Measurements from ENCODE around the gene IGFBPL1. TPM values are rescaled to one million over a fixed set of nuclear protein-coding genes. Genes with fewer than 3 reads are reported as not detected.

The IGFBPL1 gene
- total and polyA plus RNA-seq, 2 of the 13 experiments (the other 11 are each of a cell fraction or from before 2014, with no cell fraction given), result 0.24 TPM; not detected in 1

GRCh38 chr9:38392235-38393127 lies 31.8 kb downstream of the IGFBPL1 start, which contains the start of gene ALDH1B1 (continued):
- TF ChIP-seq HIC2 (CRISPR knock-in tag; IDR thresholded peaks at IDR 0.05; ENCODE audit: low read depth) (peak; percentile 23; the same call in 1 of the 2 replicates), ZNF674 (CRISPR knock-in tag; IDR thresholded peaks at IDR 0.05; ENCODE audit: low read depth) (no peak), ZNF556 (CRISPR knock-in tag; IDR thresholded peaks at IDR 0.05; ENCODE audit: borderline replicate concordance) (no peak; the same call in 1 of the 2 replicates), NR1H2 (CRISPR knock-in tag; IDR thresholded peaks at IDR 0.05; ENCODE audit: borderline replicate concordance, low read depth) (no peak), ZNF558 (CRISPR knock-in tag; IDR thresholded peaks at IDR 0.05; ENCODE audit: borderline replicate concordance) (no peak), MBD4 (IDR thresholded peaks at IDR 0.05; ENCODE audit: borderline replicate concordance, low read length) (no peak), FLYWCH1 (CRISPR knock-in tag; IDR thresholded peaks at IDR 0.05) (no peak), ZNF709 (CRISPR knock-in tag; IDR thresholded peaks at IDR 0.05) (peak; percentile 92; the same call in 1 of the 2 replicates), NFRKB (IDR thresholded peaks at IDR 0.05) (no peak), MIXL1 (CRISPR knock-in tag; IDR thresholded peaks at IDR 0.05) (no peak), SATB2 (CRISPR knock-in tag; IDR thresholded peaks at IDR 0.05) (peak; percentile 81; the same call in 1 of the 2 replicates), ZNF598 (CRISPR knock-in tag; IDR thresholded peaks at IDR 0.05; ENCODE audit: borderline replicate concordance) (0 out of 2 replicates have a peak, but pooled peaks have one; percentile 77), MYPOP (CRISPR knock-in tag; IDR thresholded peaks at IDR 0.05) (peak; percentile 38; the same call in 1 of the 2 replicates), ZNF10 (CRISPR knock-in tag; IDR thresholded peaks at IDR 0.05; ENCODE audit: borderline replicate concordance, low read depth) (no peak), ISL2 (CRISPR knock-in tag; IDR thresholded peaks at IDR 0.05) (peak; percentile 64), ZNF431 (CRISPR knock-in tag; IDR thresholded peaks at IDR 0.05; ENCODE audit: borderline replicate concordance, low read depth) (no peak), MAFF (IDR thresholded peaks at IDR 0.05; ENCODE audit: low read depth, low read length) (no peak), HNF1A (IDR thresholded peaks at IDR 0.05; ENCODE audit: low read depth) (no peak), HNF1A (CRISPR knock-in tag; IDR thresholded peaks at IDR 0.05; ENCODE audit: borderline replicate concordance) (no peak; the same call in 1 of the 2 replicates), RAD21 (CRISPR knock-in tag; IDR thresholded peaks at IDR 0.05) (no peak), IKZF1 (IDR thresholded peaks at IDR 0.05) (no peak), ZBTB2 (CRISPR knock-in tag; IDR thresholded peaks at IDR 0.05; ENCODE audit: low read depth) (no peak)

All from HepG2 (cell line).